Measurements from ENCODE around the gene ABHD16B.
"Not testable (repeated sequence)": the region's sequence is repeated elsewhere in the genome, so short reads cannot be mapped to it uniquely, and the experiment has no call there.

ABHD16B gene

GRCh38 chr20:63877755-63878470, 16.6 kb downstream of the ABHD16B start:
- FAIRE-seq: no peak
- no peak for DNase-seq (ENCODE audit: low spot score)

DNA sequence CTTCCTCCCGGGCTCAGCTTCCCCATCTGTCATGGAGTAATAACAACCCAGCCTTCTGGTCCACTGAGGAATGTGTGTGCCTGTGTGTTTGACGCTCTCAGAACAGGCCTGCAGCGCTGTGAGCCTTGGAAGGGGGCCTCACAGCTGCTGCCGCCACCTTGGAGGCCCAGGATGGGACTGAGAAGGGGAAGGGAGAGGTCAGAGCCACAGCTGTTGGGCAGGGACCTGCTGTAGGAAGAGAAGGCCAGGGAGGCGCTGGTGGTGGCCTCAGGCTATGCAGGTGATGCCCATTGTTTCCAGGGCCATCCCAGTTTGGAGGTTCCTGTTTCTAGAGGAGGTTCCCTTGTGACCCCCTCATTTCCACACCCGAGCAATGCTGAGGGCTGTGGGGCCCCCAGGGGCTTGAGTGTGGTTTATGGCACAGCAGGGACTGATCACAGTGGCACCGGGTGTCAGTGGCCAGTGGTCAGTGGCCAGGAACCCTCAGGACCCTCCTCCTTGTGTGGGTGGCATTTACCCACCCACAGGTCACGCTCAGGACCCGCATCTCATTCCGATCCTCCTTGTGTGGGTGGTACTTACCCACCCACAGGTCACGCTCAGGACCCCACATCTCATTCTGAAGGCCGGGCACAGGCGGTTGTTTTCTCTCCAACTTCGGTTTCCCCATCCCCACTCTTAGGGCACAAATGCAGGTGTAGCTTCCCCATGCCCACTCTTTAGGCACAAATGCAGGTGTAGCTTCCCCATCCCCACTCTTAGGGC, 17.8 kb downstream of the ABHD16B start:
- FAIRE-seq (no peak), DNase-seq (ENCODE audit: low spot score) (no peak)

DNA sequence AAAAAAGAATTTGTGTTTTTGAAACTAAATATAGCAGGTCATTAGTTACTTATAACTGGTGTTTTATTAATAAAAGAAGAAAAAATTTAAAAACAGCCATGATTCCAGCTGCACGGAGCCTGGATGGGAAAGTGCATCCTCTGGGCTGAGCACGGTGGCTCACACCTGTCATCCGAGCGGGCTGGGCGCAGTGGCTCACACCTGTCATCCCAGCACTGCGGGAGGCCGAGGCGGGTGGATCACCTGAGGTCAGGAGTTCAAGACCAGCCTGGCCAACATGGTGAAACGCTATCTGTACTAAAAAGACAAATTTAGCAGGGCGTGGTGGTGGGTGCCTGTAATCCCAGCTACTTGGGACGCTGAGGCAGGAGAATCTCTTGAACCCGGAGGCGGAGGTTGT, 19.6 kb downstream of the ABHD16B start:
- FAIRE-seq; DNase-seq (ENCODE audit: low spot score): not testable (repeated sequence)

DNA sequence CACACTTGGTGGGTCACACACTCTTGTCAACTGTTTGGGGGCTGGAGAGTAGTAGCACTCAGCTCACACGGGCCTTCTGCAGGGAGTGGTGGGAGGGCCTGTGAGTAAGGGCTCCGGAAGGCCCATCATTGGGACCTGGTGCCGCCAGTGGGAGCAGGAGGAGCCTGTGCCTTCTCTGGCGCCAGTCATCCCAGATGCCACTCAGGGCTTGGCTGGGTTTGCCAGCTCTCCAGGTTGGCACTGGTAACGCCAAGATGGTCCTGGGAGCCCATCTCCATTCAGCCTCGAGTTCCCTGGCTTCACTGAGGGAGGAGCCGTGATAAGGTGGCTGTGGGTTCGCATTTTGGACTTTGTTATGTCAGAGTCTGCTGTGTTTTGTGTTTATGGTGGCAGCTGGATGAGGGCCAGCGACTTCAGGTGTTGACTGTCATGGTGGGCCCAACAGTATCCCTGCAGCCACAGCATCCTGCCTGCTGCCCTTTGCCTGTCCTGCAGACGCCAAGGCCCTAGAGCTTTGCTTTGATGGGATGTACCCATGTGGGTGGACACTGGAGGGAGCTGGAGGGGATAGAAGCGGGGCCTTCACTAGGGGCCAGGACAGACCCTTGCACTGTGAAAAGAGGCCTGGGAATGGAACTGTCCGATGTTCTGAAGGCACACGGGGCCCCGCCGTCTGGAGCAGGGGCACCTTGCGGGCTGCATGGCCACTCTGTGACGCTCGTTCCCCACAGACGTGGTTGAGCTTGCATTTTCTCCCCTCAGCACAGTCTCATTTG, 20.3 kb downstream of the ABHD16B start:
- FAIRE-seq (no peak), DNase-seq (ENCODE audit: low spot score) (no peak)

- DNase-seq (ENCODE audit: low spot score) (no peak), FAIRE-seq (no peak)
Measured at GRCh38 chr20:63882257-63883200, 21.2 kb downstream of the ABHD16B start.

GRCh38 chr20:63883201-63883593, 21.9 kb downstream of the ABHD16B start:
- FAIRE-seq (no peak), DNase-seq (ENCODE audit: low spot score) (no peak)

GRCh38 chr20:63884506-63885263, 23.4 kb downstream of the ABHD16B start:
- FAIRE-seq (no peak), DNase-seq (ENCODE audit: low spot score) (no peak)

DNA sequence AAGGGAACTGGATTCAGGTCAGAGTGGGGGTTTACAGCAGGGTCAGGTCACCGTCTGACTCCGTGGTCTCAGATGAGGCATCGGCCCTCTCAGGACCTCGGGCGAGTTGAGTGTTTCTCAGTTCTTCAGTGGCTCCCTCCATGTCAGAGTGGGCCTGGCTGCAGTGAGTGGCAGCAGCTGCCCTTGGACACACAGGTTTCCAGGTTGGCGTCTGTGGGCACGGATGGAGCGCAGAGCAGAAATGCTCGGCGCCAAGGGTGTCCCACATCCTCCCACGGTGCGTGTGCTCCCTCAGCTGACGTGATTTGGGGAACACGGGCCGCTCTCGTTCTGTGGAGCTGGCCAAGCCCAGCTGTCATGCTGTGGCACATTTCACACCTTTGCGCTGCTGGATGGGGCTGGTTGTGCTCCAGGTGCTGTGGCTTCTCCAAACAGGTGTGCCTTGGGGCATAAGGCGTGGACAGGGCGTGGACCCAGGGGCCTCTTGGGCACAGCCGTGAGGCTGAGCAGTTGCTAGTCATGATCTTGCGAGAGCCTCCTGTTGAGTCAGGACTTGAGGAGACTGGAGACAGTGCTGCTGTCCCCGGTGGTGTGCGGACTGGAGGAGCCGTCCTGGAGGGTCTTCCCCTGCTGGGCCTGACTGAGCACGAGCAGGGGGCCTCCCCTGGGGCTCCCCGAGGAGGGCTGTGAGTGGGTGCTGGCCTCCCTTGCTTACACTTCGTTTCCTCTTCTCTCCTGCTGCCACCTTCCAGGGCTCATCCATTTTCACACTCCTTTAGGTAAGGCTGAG, 24.2 kb downstream of the ABHD16B start:
- no peak for FAIRE-seq
- no peak for DNase-seq (ENCODE audit: low spot score)

DNA sequence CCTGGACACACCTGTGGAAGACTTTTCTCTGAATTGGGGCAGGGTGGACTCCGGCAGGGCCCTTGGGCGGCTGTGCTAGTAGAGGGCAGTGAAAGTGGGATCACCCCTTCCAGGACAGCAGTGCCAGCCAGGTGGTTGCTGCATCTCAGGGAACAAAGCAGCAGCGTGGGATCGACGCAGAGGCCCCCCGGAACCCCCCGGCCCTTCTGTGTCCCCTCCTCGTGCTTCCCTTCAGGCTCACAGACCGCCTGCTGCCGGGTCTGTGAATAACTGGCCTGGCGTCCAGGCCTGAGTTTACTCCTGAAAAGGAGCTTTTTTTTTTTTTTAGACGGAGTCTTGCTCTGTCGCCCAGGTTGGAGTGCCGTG, 24.7 kb downstream of the ABHD16B start:
- DNase-seq (ENCODE audit: low spot score) (no peak), FAIRE-seq (no peak)

DNA sequence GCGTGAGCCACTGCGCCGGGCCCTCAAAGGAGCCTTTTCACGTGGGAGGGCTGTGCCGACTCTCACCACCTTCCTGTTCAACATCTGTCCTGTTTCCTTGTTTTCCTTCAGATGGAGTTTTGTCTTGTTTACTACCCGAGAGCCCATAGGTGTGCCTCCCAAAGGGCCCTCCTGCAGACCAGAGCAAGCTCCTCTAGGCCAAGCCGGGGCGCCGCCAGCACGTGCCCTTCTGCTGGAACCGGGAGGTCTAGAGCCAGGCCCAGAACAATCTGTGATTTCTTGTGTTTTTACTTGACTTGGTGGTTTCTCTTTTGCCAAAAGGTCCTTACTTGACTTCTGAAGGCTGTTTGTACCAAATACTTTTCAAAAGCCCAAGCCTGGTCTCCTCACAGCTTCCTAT, 25.6 kb downstream of the ABHD16B start:
- FAIRE-seq (no peak), DNase-seq (ENCODE audit: low spot score) (no peak)

DNA sequence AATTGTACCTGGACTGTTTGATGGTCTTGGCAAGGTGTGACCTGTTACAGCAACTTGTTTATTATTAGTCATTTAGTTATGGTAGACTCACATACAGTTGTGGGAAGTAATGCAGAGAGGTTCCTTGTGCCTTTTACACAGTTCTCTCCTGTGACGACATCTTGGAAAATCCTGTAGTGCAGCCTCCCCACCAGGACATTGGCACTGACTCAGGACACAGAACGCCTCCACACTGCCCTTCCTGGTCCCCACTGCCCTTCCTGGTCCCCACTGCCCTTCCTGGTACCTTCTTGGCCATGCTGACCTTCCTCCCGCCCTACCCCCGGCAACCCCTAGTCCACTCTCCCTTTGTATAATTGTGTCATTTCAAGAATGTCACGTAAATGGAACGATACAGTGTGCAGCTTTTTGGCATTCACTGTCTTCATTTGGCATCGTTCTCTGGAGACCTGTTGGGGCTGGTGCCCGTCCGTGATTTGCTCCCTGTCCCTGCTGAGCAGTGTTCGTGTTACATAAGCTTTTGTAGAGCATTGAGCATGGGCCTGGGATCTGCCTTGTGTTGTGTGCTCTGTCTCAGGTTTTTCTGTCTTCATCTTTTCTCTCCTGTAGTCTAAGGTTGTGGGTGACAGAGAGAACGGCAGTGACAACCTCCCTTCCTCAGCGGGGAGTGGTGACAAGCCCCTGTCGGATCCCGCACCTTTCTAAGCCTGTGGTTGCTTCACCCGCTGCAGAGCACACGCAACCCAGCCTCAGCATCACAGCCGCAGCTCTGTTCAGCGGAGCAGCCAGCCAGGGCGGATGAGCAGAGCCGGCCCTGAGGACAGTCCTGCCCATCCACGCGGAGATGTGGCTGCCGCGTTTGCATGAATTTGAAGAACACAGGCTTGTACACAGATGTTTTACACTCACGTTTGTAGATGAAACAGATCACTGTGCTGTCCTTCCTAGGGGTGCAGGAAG, 28.2 kb downstream of the ABHD16B start:
- DNase-seq (ENCODE audit: low spot score) (no peak), FAIRE-seq (no peak)

- no peak for DNase-seq (ENCODE audit: low spot score)
- no peak for FAIRE-seq
Measured at GRCh38 chr20:63890201-63890576, 28.9 kb downstream of the ABHD16B start.

- no peak for DNase-seq (ENCODE audit: low spot score)
- FAIRE-seq: no peak
Measured at GRCh38 chr20:63890616-63891015, 29.3 kb downstream of the ABHD16B start.

DNA sequence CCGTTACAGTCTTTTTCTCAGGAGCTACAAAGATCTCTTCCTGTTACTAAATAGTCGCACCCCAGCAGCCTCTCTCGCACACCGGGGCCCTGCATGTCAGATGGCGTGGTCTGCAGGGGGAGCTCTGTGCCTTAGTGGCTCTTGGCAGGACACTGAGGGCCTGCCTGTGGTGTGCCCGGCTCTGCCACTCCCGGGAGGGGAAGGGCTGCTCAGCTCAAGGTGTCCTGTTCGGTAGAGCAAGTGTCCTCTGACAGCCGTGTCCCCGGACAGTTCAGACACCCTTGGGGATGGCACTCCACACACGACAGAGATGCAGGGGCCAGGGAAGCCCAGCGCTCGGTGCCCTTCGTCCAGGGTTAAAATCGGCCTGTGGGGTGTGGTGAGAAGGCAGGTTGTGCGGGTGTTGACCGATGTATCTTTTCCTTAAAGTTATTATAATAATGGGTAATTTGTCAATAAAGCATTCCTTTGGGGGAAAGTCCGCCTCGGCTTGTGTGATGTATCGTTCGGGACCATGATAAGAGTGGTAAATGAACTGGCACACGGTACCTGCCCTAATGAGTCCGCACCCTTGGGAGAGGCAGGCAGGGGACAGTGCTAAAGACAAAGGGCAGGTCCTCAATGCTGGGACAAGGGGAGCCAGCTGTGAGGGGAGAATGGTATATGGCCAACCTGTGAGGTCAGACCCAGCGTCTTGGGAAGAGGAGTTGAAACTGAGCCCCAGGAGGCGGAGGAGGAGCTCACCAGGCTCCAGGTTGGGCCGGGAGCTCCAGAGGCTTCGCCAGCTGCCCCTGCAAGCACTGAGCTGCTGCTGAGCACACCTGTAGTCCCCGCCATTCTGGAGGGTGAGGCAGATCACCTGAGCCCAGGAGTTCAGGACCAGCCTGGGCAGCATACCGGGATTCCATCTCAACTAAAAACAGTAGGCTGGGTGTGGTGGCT, 30.0 kb downstream of the ABHD16B start:
- FAIRE-seq: no peak
- no peak for DNase-seq (ENCODE audit: low spot score)

- FAIRE-seq: no peak
Measured at GRCh38 chr20:63892402-63892801, 31.1 kb downstream of the ABHD16B start.

DNA sequence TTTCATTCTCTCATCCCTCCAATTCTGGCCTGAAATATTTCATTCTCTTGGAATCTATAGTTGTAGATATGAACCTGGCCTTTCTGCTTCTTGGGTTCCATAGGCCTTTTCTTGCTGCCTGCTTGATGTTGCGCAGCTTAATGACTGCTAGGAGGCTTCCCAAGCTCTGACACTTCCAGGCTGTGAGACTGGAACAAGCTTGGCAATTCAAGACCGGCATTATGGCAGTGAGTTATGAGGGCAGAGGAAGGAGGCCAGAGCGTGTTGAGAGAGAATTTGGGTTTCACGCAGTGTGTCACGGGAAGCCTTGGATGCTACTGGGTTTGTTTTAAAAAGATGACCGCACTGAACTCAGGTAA, 32.7 kb downstream of the ABHD16B start:
- FAIRE-seq: no peak

More at GRCh38 chr20:63892402-63892801, 31.1 kb downstream of the ABHD16B start:
- no peak for DNase-seq (ENCODE audit: low spot score)

More for the DNA sequence above, 32.7 kb downstream of the ABHD16B start:
- DNase-seq (ENCODE audit: low spot score): no peak
